WTC11 (cell line): ENCODE results near the gene ROBO2. TPM values are rescaled to one million over a fixed set of nuclear protein-coding genes. Genes with fewer than 3 reads are reported as not detected.
A peak's percentile ranks its signal among the peaks of the same experiment; 100 is the strongest.

ENCODE experiments used
- ATAC-seq: fragments of 200-7000 bp; cut with Tn5 transposase; 2 replicates; pipeline ENCODE4 v1.10.0; 2021; ENCODE audit warnings: mild to moderate bottlenecking, moderate library complexity
- CTCF ChIA-PET: fragments of 300-600 bp; sonication (Branson Sonifier 250); formaldehyde crosslinking; loops from one replicate; lab custom pipeline; 2021; ENCODE audit warnings: antibody characterized with exemption; lab: Charles Lee
- POLR2A ChIA-PET: fragments of 350-600 bp; sonication (Branson Sonifier 250); formaldehyde crosslinking; loops from one replicate; lab custom pipeline; 2021; ENCODE audit warnings: antibody characterized with exemption; lab: Charles Lee
- DNase-seq: peaks from one replicate; pipeline ENCODE4 v3.0.0; 2021; ENCODE audit warnings: low spot score
- H3K27ac Mint-ChIP-seq: 2 replicates; pipeline ENCODE4 v1.8.0; 2021; ENCODE audit warnings: mixed read lengths
- H3K27me3 Mint-ChIP-seq: 2 replicates; pipeline ENCODE4 v1.8.0; 2021; ENCODE audit warnings: low read depth, mild to moderate bottlenecking, moderate library complexity, mixed read lengths
- H3K36me3 Mint-ChIP-seq: 2 replicates; pipeline ENCODE4 v1.8.0; 2021; ENCODE audit warnings: mixed read lengths
- H3K4me1 Mint-ChIP-seq: 2 replicates; pipeline ENCODE4 v1.8.0; 2022; ENCODE audit warnings: mixed read lengths
- H3K4me3 Mint-ChIP-seq: 2 replicates; pipeline ENCODE4 v1.8.0; 2021; ENCODE audit warnings: mild to moderate bottlenecking, moderate library complexity, mixed read lengths
- H3K9me3 Mint-ChIP-seq: 2 replicates; pipeline ENCODE4 v1.8.0; 2021; ENCODE audit warnings: mixed read lengths
- ATF1 ChIP-seq: sonication (generic); formaldehyde crosslinking; IDR thresholded peaks from 2 replicates; pipeline ENCODE4 v1.8.1; 2023; ENCODE audit warnings: mild to moderate bottlenecking, moderate library complexity, missing genetic modification reagents
- CREM ChIP-seq: sonication (generic); formaldehyde crosslinking; IDR thresholded peaks from 2 replicates; pipeline ENCODE4 v1.8.1; 2022; ENCODE audit warnings: mild to moderate bottlenecking, missing genetic modification reagents, moderate library complexity
- ESRRA ChIP-seq: sonication (generic); formaldehyde crosslinking; IDR thresholded peaks from 2 replicates; pipeline ENCODE4 v1.8.1; 2022; ENCODE audit warnings: mild to moderate bottlenecking, missing genetic modification reagents, borderline replicate concordance
- FOXK1 ChIP-seq: sonication (generic); formaldehyde crosslinking; IDR thresholded peaks from 2 replicates; pipeline ENCODE4 v1.8.0; 2022; ENCODE audit warnings: mild to moderate bottlenecking, moderate library complexity, missing genetic modification reagents
- GABPB1 ChIP-seq: sonication (generic); formaldehyde crosslinking; IDR thresholded peaks from 2 replicates; pipeline ENCODE4 v1.8.1; 2023; ENCODE audit warnings: mild to moderate bottlenecking, missing genetic modification reagents
- HMGA2 ChIP-seq: fragments of 250-450 bp; sonication (Bioruptor Pico); IDR thresholded peaks from 2 replicates; pipeline ENCODE4 v1.4.0; 2021; ENCODE audit warnings: mild to moderate bottlenecking, moderate library complexity
- IRF2 ChIP-seq: sonication (generic); formaldehyde crosslinking; IDR thresholded peaks from 2 replicates; pipeline ENCODE4 v1.8.0; 2022; ENCODE audit warnings: low read depth, missing genetic modification reagents, borderline replicate concordance
- JAZF1 ChIP-seq: fragments of 250-450 bp; sonication (Bioruptor Pico); IDR thresholded peaks from 2 replicates; pipeline ENCODE4 v1.9.0; 2021; ENCODE audit warnings: moderate library complexity, mild to moderate bottlenecking, inconsistent platforms
- NFATC4 ChIP-seq: fragments of 250-450 bp; sonication (Bioruptor Pico); IDR thresholded peaks from 2 replicates; pipeline ENCODE4 v1.9.0; 2021; ENCODE audit warnings: mild to moderate bottlenecking
- NFE2L1 ChIP-seq: sonication (generic); formaldehyde crosslinking; IDR thresholded peaks from 2 replicates; pipeline ENCODE4 v1.8.1; 2023; ENCODE audit warnings: missing genetic modification reagents
- NR2C2 ChIP-seq: sonication (generic); formaldehyde crosslinking; IDR thresholded peaks from 2 replicates; pipeline ENCODE4 v1.8.0; 2022; ENCODE audit warnings: mild to moderate bottlenecking, missing genetic modification reagents
- NR3C1 ChIP-seq: sonication (generic); formaldehyde crosslinking; conservative IDR thresholded peaks from 2 replicates; pipeline ENCODE4 v1.8.1; 2023; ENCODE audit warnings: low read depth, mild to moderate bottlenecking, missing genetic modification reagents
- PRRX2 ChIP-seq: fragments of 250-450 bp; sonication (Bioruptor Pico); IDR thresholded peaks from 2 replicates; pipeline ENCODE4 v1.8.0; 2021; ENCODE audit warnings: mild to moderate bottlenecking
- RELA ChIP-seq: sonication (generic); formaldehyde crosslinking; IDR thresholded peaks from 2 replicates; pipeline ENCODE4 v1.8.1; 2022; ENCODE audit warnings: missing genetic modification reagents, mild to moderate bottlenecking, borderline replicate concordance
- SP1 ChIP-seq: sonication (generic); formaldehyde crosslinking; conservative IDR thresholded peaks from 2 replicates; pipeline ENCODE4 v1.8.1; 2022; ENCODE audit warnings: missing genetic modification reagents
- TEAD1 ChIP-seq: sonication (generic); formaldehyde crosslinking; IDR thresholded peaks from 2 replicates; pipeline ENCODE4 v1.8.0; 2022; ENCODE audit warnings: mild to moderate bottlenecking, missing genetic modification reagents
- TEAD4 ChIP-seq: sonication (generic); formaldehyde crosslinking; IDR thresholded peaks from 2 replicates; pipeline ENCODE4 v1.8.0; 2022; ENCODE audit warnings: mild to moderate bottlenecking, missing genetic modification reagents
- ZNF121 ChIP-seq: sonication (generic); formaldehyde crosslinking; IDR thresholded peaks from 2 replicates; pipeline ENCODE4 v1.8.0; 2023; ENCODE audit warnings: missing genetic modification reagents
- ZNF232 ChIP-seq: sonication (generic); formaldehyde crosslinking; IDR thresholded peaks from 2 replicates; pipeline ENCODE4 v1.8.0; 2022; ENCODE audit warnings: mild to moderate bottlenecking, missing genetic modification reagents
- ZNF263 ChIP-seq: sonication (generic); formaldehyde crosslinking; IDR thresholded peaks from 2 replicates; pipeline ENCODE4 v1.8.1; 2022; ENCODE audit warnings: low read depth, mild to moderate bottlenecking, moderate library complexity, missing genetic modification reagents
- ZNF423 ChIP-seq: fragments of 250-450 bp; sonication (Bioruptor Pico); IDR thresholded peaks from 2 replicates; pipeline ENCODE4 v2.1.2; 2022; ENCODE audit warnings: mild to moderate bottlenecking, moderate library complexity
- total RNA-seq: library from RNA; stranded (reverse); gene quantifications from 3 replicates; pipeline ENCODE4 v1.2.3, GENCODE V29; 2021
- TF ChIP-seq, protein P1 (sequence below): sonication (generic); formaldehyde crosslinking; IDR thresholded peaks from 2 replicates; pipeline ENCODE4 v1.8.1; 2023; ENCODE audit warnings: mild to moderate bottlenecking, missing genetic modification reagents
- TF ChIP-seq, protein P2 (sequence below): sonication (generic); formaldehyde crosslinking; IDR thresholded peaks from 2 replicates; pipeline ENCODE4 v1.8.0; 2022; ENCODE audit warnings: mild to moderate bottlenecking, missing genetic modification reagents
- TF ChIP-seq, protein P3 (sequence below): fragments of 250-450 bp; sonication (Bioruptor Pico); IDR thresholded peaks from 2 replicates; pipeline ENCODE4 v2.1.2; 2022; ENCODE audit warnings: mild to moderate bottlenecking, moderate library complexity
- TF ChIP-seq, protein P4 (sequence below): fragments of 250-450 bp; sonication (Bioruptor Pico); IDR thresholded peaks from 2 replicates; pipeline ENCODE4 v1.9.0; 2021; ENCODE audit warnings: mild to moderate bottlenecking, borderline replicate concordance
- TF ChIP-seq, protein P5 (sequence below): sonication (generic); formaldehyde crosslinking; IDR thresholded peaks from 2 replicates; pipeline ENCODE4 v1.8.1; 2022; ENCODE audit warnings: mild to moderate bottlenecking, moderate library complexity, missing genetic modification reagents
- TF ChIP-seq, protein P6 (sequence below): sonication (generic); formaldehyde crosslinking; IDR thresholded peaks from 2 replicates; pipeline ENCODE4 v1.8.1; 2022; ENCODE audit warnings: missing genetic modification reagents, borderline replicate concordance
- TF ChIP-seq, protein P7 (sequence below): sonication (generic); formaldehyde crosslinking; IDR thresholded peaks from 2 replicates; pipeline ENCODE4 v1.8.0; 2022; ENCODE audit warnings: mild to moderate bottlenecking, missing genetic modification reagents

The ROBO2 gene
- total RNA-seq, 1 experiment from 2014 or later, result 11.7 TPM

DNA sequence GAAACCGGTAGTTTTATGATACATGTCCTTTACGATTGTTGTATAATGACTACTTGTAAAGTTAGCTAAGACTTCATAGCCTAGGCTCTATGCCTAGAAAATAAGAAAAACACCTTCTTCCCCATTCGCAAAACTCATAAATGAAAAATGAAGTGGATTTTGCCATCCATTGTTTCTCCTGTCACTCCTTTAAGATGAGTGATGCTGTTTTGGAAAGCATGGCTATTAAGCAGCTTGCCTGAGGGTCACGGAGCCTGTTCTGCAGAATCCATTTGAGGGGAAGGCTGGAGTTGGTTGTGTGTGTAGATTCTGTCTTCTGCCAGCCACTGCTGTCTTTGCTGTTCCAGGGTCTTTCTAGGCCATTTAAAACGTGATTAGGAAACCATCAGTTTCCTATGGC, 31.5 kb downstream of the ROBO2 start (continued):
- TF ChIP-seq, protein P1, sequence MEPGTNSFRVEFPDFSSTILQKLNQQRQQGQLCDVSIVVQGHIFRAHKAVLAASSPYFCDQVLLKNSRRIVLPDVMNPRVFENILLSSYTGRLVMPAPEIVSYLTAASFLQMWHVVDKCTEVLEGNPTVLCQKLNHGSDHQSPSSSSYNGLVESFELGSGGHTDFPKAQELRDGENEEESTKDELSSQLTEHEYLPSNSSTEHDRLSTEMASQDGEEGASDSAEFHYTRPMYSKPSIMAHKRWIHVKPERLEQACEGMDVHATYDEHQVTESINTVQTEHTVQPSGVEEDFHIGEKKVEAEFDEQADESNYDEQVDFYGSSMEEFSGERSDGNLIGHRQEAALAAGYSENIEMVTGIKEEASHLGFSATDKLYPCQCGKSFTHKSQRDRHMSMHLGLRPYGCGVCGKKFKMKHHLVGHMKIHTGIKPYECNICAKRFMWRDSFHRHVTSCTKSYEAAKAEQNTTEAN, result no peak
- TF ChIP-seq TEAD1, result no peak
- no peak for TF ChIP-seq PRRX2 (CRISPR knock-in tag)
- TF ChIP-seq, protein P2, sequence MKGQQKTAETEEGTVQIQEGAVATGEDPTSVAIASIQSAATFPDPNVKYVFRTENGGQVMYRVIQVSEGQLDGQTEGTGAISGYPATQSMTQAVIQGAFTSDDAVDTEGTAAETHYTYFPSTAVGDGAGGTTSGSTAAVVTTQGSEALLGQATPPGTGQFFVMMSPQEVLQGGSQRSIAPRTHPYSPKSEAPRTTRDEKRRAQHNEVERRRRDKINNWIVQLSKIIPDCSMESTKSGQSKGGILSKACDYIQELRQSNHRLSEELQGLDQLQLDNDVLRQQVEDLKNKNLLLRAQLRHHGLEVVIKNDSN (CRISPR knock-in tag), result no peak
- TF ChIP-seq NR3C1 (CRISPR knock-in tag), result no peak
- TF ChIP-seq NR2C2 (CRISPR knock-in tag), result no peak
- TF ChIP-seq NFE2L1 (CRISPR knock-in tag), result no peak
- no peak for TF ChIP-seq RELA (CRISPR knock-in tag)
- no peak for TF ChIP-seq GABPB1 (CRISPR knock-in tag)
- TF ChIP-seq TEAD4, result no peak
- TF ChIP-seq, protein P3, sequence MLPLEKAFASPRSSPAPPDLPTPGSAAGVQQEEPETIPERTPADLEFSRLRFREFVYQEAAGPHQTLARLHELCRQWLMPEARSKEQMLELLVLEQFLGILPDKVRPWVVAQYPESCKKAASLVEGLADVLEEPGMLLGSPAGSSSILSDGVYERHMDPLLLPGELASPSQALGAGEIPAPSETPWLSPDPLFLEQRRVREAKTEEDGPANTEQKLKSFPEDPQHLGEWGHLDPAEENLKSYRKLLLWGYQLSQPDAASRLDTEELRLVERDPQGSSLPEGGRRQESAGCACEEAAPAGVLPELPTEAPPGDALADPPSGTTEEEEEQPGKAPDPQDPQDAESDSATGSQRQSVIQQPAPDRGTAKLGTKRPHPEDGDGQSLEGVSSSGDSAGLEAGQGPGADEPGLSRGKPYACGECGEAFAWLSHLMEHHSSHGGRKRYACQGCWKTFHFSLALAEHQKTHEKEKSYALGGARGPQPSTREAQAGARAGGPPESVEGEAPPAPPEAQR (CRISPR knock-in tag), result no peak
- no peak for TF ChIP-seq ZNF423 (CRISPR knock-in tag)

DNA sequence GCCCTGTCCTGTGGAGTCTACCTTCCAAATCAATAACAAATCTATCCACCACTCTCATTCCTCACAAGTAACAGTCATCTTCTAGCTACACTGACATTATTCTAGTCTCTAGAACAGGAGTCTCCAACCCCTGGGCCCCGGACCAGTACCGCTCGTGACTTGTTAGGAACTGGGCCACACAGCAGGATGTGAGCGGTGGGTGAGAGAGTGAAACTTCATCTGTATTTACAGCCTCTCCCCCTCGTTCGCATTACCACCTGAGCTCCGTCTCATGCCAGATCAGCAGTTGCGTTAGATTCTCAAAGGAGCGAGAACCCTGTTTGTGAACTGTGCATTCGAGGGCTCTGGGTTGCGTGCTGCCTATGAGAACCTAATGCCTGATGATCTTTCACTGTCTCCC, 31.9 kb downstream of the ROBO2 start:
- Mint-ChIP-seq H3K9me3 (no peaks in the 10 kb centered on the region), H3K4me1 (peaks cover 63% of the 10 kb centered on the region), H3K27me3 (no peaks in the 10 kb centered on the region; the same call in 1 of the 2 replicates), H3K36me3 (no peaks in the 10 kb centered on the region), H3K27ac (peak overlapping the region; percentile 79), H3K4me3 (no peak overlapping the region)
- TF ChIP-seq JAZF1 (CRISPR knock-in tag) (no peak), ZNF263 (CRISPR knock-in tag) (no peak), FOXK1 (no peak), TEAD1 (no peak), PRRX2 (CRISPR knock-in tag) (no peak), IRF2 (CRISPR knock-in tag) (no peak), ESRRA (CRISPR knock-in tag) (no peak), SP1 (no peak), ZNF232 (CRISPR knock-in tag) (no peak), NFATC4 (no peak), ATF1 (no peak), ZNF121 (CRISPR knock-in tag) (no peak), HMGA2 (CRISPR knock-in tag) (no peak), CREM (CRISPR knock-in tag) (no peak)
- TF ChIP-seq, protein P4, sequence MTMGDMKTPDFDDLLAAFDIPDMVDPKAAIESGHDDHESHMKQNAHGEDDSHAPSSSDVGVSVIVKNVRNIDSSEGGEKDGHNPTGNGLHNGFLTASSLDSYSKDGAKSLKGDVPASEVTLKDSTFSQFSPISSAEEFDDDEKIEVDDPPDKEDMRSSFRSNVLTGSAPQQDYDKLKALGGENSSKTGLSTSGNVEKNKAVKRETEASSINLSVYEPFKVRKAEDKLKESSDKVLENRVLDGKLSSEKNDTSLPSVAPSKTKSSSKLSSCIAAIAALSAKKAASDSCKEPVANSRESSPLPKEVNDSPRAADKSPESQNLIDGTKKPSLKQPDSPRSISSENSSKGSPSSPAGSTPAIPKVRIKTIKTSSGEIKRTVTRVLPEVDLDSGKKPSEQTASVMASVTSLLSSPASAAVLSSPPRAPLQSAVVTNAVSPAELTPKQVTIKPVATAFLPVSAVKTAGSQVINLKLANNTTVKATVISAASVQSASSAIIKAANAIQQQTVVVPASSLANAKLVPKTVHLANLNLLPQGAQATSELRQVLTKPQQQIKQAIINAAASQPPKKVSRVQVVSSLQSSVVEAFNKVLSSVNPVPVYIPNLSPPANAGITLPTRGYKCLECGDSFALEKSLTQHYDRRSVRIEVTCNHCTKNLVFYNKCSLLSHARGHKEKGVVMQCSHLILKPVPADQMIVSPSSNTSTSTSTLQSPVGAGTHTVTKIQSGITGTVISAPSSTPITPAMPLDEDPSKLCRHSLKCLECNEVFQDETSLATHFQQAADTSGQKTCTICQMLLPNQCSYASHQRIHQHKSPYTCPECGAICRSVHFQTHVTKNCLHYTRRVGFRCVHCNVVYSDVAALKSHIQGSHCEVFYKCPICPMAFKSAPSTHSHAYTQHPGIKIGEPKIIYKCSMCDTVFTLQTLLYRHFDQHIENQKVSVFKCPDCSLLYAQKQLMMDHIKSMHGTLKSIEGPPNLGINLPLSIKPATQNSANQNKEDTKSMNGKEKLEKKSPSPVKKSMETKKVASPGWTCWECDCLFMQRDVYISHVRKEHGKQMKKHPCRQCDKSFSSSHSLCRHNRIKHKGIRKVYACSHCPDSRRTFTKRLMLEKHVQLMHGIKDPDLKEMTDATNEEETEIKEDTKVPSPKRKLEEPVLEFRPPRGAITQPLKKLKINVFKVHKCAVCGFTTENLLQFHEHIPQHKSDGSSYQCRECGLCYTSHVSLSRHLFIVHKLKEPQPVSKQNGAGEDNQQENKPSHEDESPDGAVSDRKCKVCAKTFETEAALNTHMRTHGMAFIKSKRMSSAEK (CRISPR knock-in tag), result no peak
- TF ChIP-seq, protein P5, sequence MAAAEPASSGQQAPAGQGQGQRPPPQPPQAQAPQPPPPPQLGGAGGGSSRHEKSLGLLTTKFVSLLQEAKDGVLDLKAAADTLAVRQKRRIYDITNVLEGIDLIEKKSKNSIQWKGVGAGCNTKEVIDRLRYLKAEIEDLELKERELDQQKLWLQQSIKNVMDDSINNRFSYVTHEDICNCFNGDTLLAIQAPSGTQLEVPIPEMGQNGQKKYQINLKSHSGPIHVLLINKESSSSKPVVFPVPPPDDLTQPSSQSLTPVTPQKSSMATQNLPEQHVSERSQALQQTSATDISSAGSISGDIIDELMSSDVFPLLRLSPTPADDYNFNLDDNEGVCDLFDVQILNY, result no peak
- TF ChIP-seq, protein P6, sequence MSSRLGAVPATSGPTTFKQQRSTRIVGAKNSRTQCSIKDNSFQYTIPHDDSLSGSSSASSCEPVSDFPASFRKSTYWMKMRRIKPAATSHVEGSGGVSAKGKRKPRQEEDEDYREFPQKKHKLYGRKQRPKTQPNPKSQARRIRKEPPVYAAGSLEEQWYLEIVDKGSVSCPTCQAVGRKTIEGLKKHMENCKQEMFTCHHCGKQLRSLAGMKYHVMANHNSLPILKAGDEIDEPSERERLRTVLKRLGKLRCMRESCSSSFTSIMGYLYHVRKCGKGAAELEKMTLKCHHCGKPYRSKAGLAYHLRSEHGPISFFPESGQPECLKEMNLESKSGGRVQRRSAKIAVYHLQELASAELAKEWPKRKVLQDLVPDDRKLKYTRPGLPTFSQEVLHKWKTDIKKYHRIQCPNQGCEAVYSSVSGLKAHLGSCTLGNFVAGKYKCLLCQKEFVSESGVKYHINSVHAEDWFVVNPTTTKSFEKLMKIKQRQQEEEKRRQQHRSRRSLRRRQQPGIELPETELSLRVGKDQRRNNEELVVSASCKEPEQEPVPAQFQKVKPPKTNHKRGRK (CRISPR knock-in tag), result no peak
- TF ChIP-seq, protein P3 (CRISPR knock-in tag), result no peak
- TF ChIP-seq, protein P7, sequence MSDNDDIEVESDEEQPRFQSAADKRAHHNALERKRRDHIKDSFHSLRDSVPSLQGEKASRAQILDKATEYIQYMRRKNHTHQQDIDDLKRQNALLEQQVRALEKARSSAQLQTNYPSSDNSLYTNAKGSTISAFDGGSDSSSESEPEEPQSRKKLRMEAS (CRISPR knock-in tag), result no peak
- ATAC-seq (peak; percentile 54), DNase-seq (peak; percentile 13)
- ChIA-PET POLR2A (no interaction called here), CTCF (no interaction called here)
